HL-60 (cell line): ENCODE data around the gene ZSCAN26.

Source experiments
- DNase-seq, 2 experiments: peaks; one replicate each; pipeline ENCODE4 v3.0.0-alpha.2; 2010 to 2020; ENCODE audit warnings: low read depth in 1 of 2, low spot score in 1 of 2
- H3K27ac ChIP-seq: fragments of 250-450 bp; sonication (Bioruptor Pico); replicated peaks from 2 replicates; pipeline ENCODE4 v1.5.1; 2020; ENCODE audit warnings: mild to moderate bottlenecking, moderate library complexity
- H3K27me3 ChIP-seq: fragments of 250-450 bp; sonication (Bioruptor Pico); 2 replicates; pipeline ENCODE4 v1.5.1; 2021; ENCODE audit warnings: mild to moderate bottlenecking, moderate library complexity; ENCODE audit not compliant: insufficient read depth, poor library complexity, severe bottlenecking
- H3K4me3 ChIP-seq: replicated peaks from 2 replicates; pipeline ENCODE4 v1.5.1; 2011; ENCODE audit warnings: mild to moderate bottlenecking, control low read depth, low read length; ENCODE audit not compliant: insufficient read depth
- CTCF ChIP-seq: IDR thresholded peaks from one replicate; pipeline ENCODE4 v1.5.1; 2011; ENCODE audit warnings: low read length, control low read depth, inconsistent platforms; ENCODE audit not compliant: insufficient read depth
- GABPA ChIP-seq: IDR thresholded peaks from 2 replicates; pipeline ENCODE4 v1.6.1; 2012; ENCODE audit warnings: low read depth
- POLR2AphosphoS5 ChIP-seq: IDR thresholded peaks from 2 replicates; pipeline ENCODE4 v1.6.1; 2012; ENCODE audit warnings: low read depth
- REST ChIP-seq: IDR thresholded peaks from 2 replicates; pipeline ENCODE4 v1.6.1; 2012; ENCODE audit warnings: low read depth; ENCODE audit not compliant: insufficient replicate concordance
- SPI1 ChIP-seq: IDR thresholded peaks from 2 replicates; pipeline ENCODE4 v1.6.1; 2012; ENCODE audit warnings: low read depth, mild to moderate bottlenecking, borderline replicate concordance

The ZSCAN26 gene

GRCh38 chr6:28225056-28225834, 41.7 kb upstream of the ZSCAN26 start, which contains the start of gene ZSCAN9:
Gene ZSCAN9 (plus strand): TSS chr6:28225275. CDS start chr6:28227085, 1,810 bp downstream.
- H3K27me3 ChIP-seq, result no peaks in the 10 kb centered on the region
- H3K4me3 ChIP-seq, result peak within 1 kb of the TSS; percentile 70
- H3K27ac ChIP-seq, result peak within 1 kb of the TSS; percentile 70
- TF ChIP-seq SPI1 (peak; percentile 27; the same call in 1 of the 2 replicates), CTCF (no peak), POLR2AphosphoS5 (peak; percentile 87), REST (peak; percentile 66), GABPA (peak; percentile 98)
- peak; percentile 79 to 86 for DNase-seq

- H3K4me3 ChIP-seq, result no peak overlapping the region
- no peak overlapping the region for H3K27ac ChIP-seq
- no peaks in the 10 kb centered on the region for H3K27me3 ChIP-seq
- no peak for DNase-seq
- TF ChIP-seq GABPA (no peak), SPI1 (no peak), POLR2AphosphoS5 (no peak), CTCF (no peak), REST (no peak)
These were observed 40.5 kb upstream of the ZSCAN26 start for GRCh38 chr6:28226460-28226859.

- TF ChIP-seq REST, result no peak
- TF ChIP-seq GABPA, result no peak
- no peak for TF ChIP-seq SPI1
- TF ChIP-seq CTCF, result no peak
- TF ChIP-seq POLR2AphosphoS5, result no peak
- Histone ChIP-seq H3K27me3 (no peaks in the 10 kb centered on the region), H3K4me3 (no peak overlapping the region), H3K27ac (no peak overlapping the region)
- DNase-seq, result no peak
These were observed 34.2 kb upstream of the ZSCAN26 start for GRCh38 chr6:28232785-28233184.
